SIG-M5 treated with dmso at 0.1 percent for 504 hours (cell line): ENCODE data around the gene JAG2.

Source experiments
- DNase-seq: peaks from one replicate; lab custom pipeline; 2025; ENCODE audit not compliant: unreplicated experiment; lab: John Stamatoyannopoulos, UW

The JAG2 gene

DNA sequence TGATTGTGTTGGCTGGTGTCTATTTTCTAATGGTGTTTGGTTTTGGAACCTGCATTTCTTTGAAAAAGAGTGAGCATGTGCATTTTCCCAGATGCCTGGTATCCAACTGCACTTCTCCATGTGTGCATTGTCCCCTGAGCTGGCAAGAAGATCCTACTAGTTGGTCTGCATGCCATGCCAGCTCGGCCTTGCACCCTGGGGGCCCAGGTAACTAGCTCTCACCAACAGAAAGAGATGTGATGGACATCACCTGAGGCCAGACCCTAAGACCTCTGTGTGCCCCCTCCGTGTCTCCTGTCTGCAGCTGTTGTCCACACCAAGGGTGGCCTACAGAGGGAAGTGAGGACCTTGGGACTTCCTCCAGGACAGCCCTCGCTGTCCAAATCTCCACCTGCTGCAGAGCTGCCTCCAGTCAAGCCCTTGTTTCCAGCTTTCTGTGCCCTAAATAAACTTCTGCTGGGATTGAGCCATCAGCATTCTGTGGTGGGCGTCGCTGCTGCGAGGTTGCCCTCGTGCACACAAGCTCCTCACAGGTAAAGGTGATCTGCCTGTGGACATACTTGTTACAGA lies 73.3 kb downstream of the JAG2 start:
- DNase-seq: no peak

DNA sequence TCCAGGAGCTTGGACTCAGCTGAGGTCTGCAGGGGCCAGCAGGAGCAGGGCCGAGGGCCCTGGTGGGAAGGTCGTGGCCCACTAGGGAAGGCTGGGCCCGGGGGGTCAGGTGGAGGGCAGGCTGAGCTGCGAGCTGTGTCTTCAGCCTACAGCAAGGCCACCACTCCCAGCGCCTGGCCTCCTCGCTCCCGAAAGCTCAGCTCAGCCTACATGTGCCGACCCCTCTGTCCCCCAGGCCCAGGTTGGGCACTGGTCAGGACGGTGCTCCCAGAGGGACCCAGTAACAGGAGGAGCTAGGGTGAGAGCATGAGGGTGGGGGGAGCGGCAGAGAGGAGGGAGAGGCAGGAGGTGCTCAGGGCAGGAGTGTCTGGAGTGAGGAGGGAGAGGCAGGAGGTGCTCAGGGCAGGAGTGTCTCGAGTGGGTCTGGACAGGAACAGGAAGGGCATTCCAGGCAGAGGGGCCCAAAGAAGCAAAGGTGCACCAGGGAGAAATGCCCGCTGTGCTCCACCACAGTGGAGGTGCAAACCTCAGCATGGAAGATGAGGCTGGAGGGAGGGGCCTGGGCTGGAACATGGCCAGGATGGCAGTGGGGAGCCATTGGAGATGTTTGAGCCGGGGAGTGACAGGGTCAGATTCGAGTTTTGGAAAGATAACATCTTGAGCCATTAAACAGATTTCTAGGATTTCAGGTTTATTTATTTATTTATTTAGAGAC lies 74.2 kb downstream of the JAG2 start:
- DNase-seq: no peak

DNA sequence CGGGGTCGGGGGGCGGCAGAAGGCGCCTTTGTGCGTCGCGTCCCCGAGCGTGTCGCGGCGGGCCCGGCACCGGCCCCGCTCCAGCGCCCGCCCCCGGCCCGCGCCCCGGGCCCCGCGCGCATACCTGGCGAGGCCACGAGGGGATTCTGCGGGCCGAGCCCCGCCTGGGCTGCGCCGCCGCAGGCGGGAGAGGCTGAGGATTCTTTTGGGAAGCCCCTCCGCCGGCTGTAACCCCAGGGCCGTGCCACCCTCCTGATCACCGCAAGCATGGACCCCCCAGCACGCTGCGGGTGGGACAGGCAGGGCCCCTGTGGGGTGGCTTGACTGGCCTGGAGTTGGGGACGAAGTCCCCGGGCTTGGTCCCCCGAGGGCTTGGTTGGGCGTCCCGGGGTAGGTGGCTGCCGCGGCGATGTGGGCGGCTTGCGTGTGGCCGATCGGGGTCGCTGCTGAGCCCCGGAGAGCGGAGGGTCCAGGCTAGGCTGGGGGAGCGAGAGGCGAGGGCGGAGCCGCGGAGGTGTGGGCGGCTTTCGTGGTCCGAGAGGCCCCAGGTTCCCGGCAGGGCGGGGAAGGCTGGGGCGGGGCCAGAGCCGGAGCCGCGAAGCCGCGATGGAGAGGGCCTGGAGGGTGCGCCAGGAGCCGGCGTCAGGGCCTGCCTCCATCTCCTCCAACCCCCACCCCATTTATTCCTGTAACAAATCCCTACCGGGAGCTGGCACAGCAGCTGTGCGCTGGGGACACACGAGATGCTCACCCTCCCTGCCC lies 75.0 kb downstream of the JAG2 start:
- DNase-seq: peak; percentile 61

GRCh38 chr14:105093038-105093430 lies 75.5 kb downstream of the JAG2 start:
- peak; percentile 10 for DNase-seq

DNA sequence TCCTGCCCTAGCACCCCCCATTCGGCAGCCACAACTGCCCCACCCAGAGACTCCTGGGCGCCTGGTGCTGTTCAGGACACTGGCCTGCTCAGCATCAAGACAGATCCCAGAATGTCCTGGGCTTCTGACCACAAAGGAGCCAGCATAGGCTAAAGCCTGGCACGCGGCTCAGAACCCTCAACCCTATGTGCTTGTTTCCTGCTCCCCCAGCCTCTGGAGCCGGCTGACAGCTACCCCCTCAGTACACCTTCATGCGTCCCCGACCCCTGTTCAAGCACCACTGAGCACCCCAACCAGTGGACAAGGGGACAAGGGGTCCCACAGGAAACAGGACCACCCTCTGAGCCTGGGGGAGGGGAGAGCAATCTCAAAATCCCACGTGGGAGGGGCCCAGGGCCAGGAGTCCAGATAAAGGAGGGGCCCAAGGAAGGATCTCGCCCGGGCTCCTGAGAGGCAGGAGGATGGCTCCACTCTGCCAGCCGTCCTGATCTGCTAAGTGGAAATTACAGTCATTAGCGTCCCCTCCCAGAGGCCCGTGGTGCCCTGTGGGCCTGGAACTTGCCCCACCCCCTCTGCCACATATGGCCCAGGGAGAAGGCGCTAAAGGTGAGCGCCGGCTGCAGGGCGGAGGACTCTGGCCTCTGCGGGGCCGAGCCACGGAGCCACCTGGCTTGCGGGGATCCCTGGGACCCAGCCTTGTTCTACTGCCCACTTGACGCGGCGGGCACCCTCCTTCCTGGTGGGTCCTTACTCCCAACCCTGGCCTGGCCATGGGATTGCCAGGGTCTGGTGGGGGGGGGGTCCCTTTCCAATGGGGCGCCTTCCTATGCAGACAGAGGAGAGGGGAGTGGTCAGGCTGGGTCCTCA lies 76.2 kb downstream of the JAG2 start:
- DNase-seq: no peak

- DNase-seq: peak; percentile 54
Measured at GRCh38 chr14:105091517-105092170, 76.9 kb downstream of the JAG2 start.

- no peak for DNase-seq
Measured at GRCh38 chr14:105091054-105091516, 77.5 kb downstream of the JAG2 start.
